ENCODE results near the gene JAZF1.

JAZF1 gene

GRCh38 chr7:28069807-28070206 lies 110.8 kb downstream of the JAZF1 start:
- peak; percentile 9 to 41 for DNase-seq

- no peak for DNase-seq
Measured at GRCh38 chr7:28069388-28069787, 111.2 kb downstream of the JAZF1 start.

GRCh38 chr7:28068811-28069216 lies 111.8 kb downstream of the JAZF1 start:
- no peak for DNase-seq

GRCh38 chr7:28067171-28067570 lies 113.4 kb downstream of the JAZF1 start:
- DNase-seq, result no peak

GRCh38 chr7:28065721-28066285 lies 114.8 kb downstream of the JAZF1 start:
- DNase-seq, result no peak

GRCh38 chr7:28065308-28065707 lies 115.3 kb downstream of the JAZF1 start:
- no peak for DNase-seq

GRCh38 chr7:28064437-28064836 lies 116.2 kb downstream of the JAZF1 start:
- no peak for DNase-seq

GRCh38 chr7:28062197-28062991 lies 118.2 kb downstream of the JAZF1 start:
- DNase-seq, result peak; percentile 30 to 68

- DNase-seq, result no peak
Measured at GRCh38 chr7:28061824-28062196, 118.8 kb downstream of the JAZF1 start.

GRCh38 chr7:28060371-28060950 lies 120.1 kb downstream of the JAZF1 start:
- no peak for DNase-seq

- DNase-seq, result no peak
Measured at GRCh38 chr7:28055161-28055544, 125.4 kb downstream of the JAZF1 start.

- DNase-seq, result no peak
Measured at GRCh38 chr7:28054531-28055160, 125.9 kb downstream of the JAZF1 start.

- no peak for DNase-seq
Measured at GRCh38 chr7:28052933-28053332, 127.7 kb downstream of the JAZF1 start.

- no peak for DNase-seq
Measured at GRCh38 chr7:28048694-28049093, 131.9 kb downstream of the JAZF1 start.

GRCh38 chr7:28046035-28046434 lies 134.6 kb downstream of the JAZF1 start:
- DNase-seq, result no peak

- no peak for DNase-seq
Measured at GRCh38 chr7:28045592-28045991, 135.0 kb downstream of the JAZF1 start.

- DNase-seq, result no peak
Measured at GRCh38 chr7:28044825-28045224, 135.8 kb downstream of the JAZF1 start.

- DNase-seq, result no peak
Measured at GRCh38 chr7:28042721-28043120, 137.9 kb downstream of the JAZF1 start.

GRCh38 chr7:28041508-28042314 lies 138.9 kb downstream of the JAZF1 start:
- no peak for DNase-seq

- no peak for DNase-seq
Measured at GRCh38 chr7:28038175-28038797, 142.3 kb downstream of the JAZF1 start.

GRCh38 chr7:28037220-28038010 lies 143.2 kb downstream of the JAZF1 start:
- DNase-seq, result no peak

GRCh38 chr7:28036696-28037095 lies 143.9 kb downstream of the JAZF1 start:
- no peak for DNase-seq

Data from NCI-H446 (cell line).